ENCODE measurements around the gene NOTO.

DNA sequence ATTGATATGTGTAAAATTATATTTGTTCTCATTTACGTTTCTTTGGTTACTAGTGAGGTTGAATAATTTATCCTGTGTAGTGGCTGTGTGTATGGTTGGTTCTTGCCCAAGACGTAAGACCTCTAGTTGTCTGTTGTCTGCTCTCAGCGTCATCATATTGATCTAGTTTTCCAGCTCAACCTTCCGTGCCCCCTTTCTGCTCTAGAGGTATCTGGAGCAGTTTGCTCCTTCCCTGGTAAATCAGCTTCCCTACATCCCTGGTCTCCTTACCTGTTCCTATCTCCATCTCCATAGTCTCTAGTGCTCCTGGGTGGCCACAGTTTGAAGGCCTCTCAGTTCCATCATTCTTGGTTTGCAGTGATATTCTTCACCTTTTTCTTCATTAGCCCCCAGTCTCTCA, 12.9 kb downstream of the NOTO start:
- TF ChIP-seq, protein P1, sequence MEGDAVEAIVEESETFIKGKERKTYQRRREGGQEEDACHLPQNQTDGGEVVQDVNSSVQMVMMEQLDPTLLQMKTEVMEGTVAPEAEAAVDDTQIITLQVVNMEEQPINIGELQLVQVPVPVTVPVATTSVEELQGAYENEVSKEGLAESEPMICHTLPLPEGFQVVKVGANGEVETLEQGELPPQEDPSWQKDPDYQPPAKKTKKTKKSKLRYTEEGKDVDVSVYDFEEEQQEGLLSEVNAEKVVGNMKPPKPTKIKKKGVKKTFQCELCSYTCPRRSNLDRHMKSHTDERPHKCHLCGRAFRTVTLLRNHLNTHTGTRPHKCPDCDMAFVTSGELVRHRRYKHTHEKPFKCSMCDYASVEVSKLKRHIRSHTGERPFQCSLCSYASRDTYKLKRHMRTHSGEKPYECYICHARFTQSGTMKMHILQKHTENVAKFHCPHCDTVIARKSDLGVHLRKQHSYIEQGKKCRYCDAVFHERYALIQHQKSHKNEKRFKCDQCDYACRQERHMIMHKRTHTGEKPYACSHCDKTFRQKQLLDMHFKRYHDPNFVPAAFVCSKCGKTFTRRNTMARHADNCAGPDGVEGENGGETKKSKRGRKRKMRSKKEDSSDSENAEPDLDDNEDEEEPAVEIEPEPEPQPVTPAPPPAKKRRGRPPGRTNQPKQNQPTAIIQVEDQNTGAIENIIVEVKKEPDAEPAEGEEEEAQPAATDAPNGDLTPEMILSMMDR (IDR thresholded peaks at IDR 0.05), result no peak
- no peak for TF ChIP-seq POLR2A (IDR thresholded peaks at IDR 0.05)

All from adrenal gland (tissue), 5 donors.